Natural killer cell (primary cell): ENCODE measurements around the gene TMEM238L. TPM values are rescaled to one million over a fixed set of nuclear protein-coding genes. Genes with fewer than 3 reads are reported as not detected.

Source experiments
- ATAC-seq, 3 donors: fragments of 150-1000 bp in 2 of 3; fragments of 200-7000 bp in 1 of 3; cut with Tn5 transposase; 1 replicate in 1 of 3; 2 replicates in 2 of 3; pipeline ENCODE4 v1.10.0; 2021; ENCODE audit warnings: mild to moderate bottlenecking in 2 of 3, moderate library complexity in 2 of 3
- DNase-seq, 2 donors: peaks; one replicate each; pipeline versions ENCODE4 v3.0.0 to v3.0.0-alpha.2; 2013 to 2021; ENCODE audit warnings: mixed read lengths in 1 of 2
- H3K27ac ChIP-seq: one replicate; pipeline ENCODE4 v1.5.1; 2013; ENCODE audit warnings: mild to moderate bottlenecking, low read length
- H3K27me3 ChIP-seq: one replicate; pipeline ENCODE4 v1.6.1; 2013; ENCODE audit warnings: low read length; ENCODE audit not compliant: control insufficient read depth, insufficient read depth
- H3K36me3 ChIP-seq: one replicate; pipeline ENCODE4 v1.6.1; 2013; ENCODE audit warnings: low read length; ENCODE audit not compliant: control insufficient read depth, insufficient read depth
- H3K4me1 ChIP-seq: one replicate; pipeline ENCODE4 v1.6.1; 2013; ENCODE audit warnings: low read length; ENCODE audit not compliant: control insufficient read depth, insufficient read depth
- H3K4me3 ChIP-seq: one replicate; pipeline ENCODE4 v1.5.1; 2013; ENCODE audit warnings: low read length
- H3K9me3 ChIP-seq: one replicate; pipeline ENCODE4 v1.6.1; 2013; ENCODE audit warnings: low read length; ENCODE audit not compliant: control insufficient read depth, insufficient read depth
- H3K27ac Mint-ChIP-seq, 2 donors: one replicate each; pipeline ENCODE4 v1.8.0; 2022; ENCODE audit warnings: mild to moderate bottlenecking in 2 of 2, mixed read lengths in 2 of 2, moderate library complexity in 1 of 2
- H3K27me3 Mint-ChIP-seq, 2 donors: one replicate each; pipeline ENCODE4 v1.8.0; 2022; ENCODE audit warnings: low read depth in 2 of 2, mixed read lengths in 2 of 2
- H3K36me3 Mint-ChIP-seq: one replicate; pipeline ENCODE4 v1.8.0; 2022; ENCODE audit warnings: mixed read lengths
- H3K4me1 Mint-ChIP-seq, 2 donors: one replicate each; pipeline ENCODE4 v1.8.0; 2022; ENCODE audit warnings: mixed read lengths in 2 of 2
- H3K4me3 Mint-ChIP-seq: one replicate; pipeline ENCODE4 v1.8.0; 2022; ENCODE audit warnings: mild to moderate bottlenecking, moderate library complexity, mixed read lengths
- H3K9me3 Mint-ChIP-seq, 2 donors: one replicate each; pipeline ENCODE4 v1.8.0; 2022; ENCODE audit warnings: mixed read lengths in 2 of 2
- WGBS: methylation state at CpG from one replicate; pipeline ENCODE4 v1.1.7; 2013; ENCODE audit warnings: missing lambda C conversion rate; ENCODE audit not compliant: insufficient coverage; 5-methylcytosine and 5-hydroxymethylcytosine counted together
- intact Hi-C: fragments of 100-400 bp; cut with micrococcal nuclease; formaldehyde crosslinking; loops from one replicate; pipeline ENCODE4 v1.14.2; 2022
- total RNA-seq, 4 donors: library from RNA; stranded (reverse); fragments of 120-200 nt in 1 of 4; gene quantifications; one replicate each; pipeline versions ENCODE4 v1.2.3 to v1.2.4, GENCODE V29; 2013 to 2022
- TF ChIP-seq, protein P1 (sequence below): fragments of 200-600 bp; IDR thresholded peaks from one replicate; pipeline ENCODE4 v1.8.0; 2022; ENCODE audit warnings: antibody characterized with exemption

TMEM238L gene
- total RNA-seq, 3 donors from 2014 or later (not counting 1 experiment from before 2014, with no cell fraction given): not detected

DNA sequence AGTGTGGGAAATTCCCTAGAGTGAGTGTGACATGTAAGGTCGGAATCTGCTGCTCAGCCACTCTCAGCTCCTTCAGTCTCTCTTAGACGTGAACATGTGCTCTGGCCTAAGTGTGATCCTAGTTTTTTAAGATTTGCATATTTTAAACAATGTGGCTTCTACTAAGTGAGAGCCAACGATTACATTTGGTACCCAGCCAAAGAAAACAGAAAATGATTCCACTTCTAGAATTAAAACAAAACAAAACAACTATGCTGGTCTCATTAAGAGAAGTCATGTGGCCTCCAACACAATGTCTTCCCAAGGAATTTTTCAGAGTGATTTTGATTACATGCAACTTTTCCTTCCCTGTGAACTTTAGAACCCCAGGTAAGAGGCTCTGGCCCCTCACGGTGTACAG is 10.1 kb downstream of the TMEM238L start:
- H3K9me3 ChIP-seq: no peaks in the 10 kb centered on the region
- WGBS: 85% methylated on average over 4 of the region's 4 CpGs
- H3K27ac Mint-ChIP-seq: no peak overlapping the region
- no peak overlapping the region for H3K4me3 ChIP-seq
- DNase-seq (no peak), ATAC-seq (no peak)
- no peaks in the 10 kb centered on the region for H3K9me3 Mint-ChIP-seq
- intact Hi-C loops: loop anchor here (2.0 kb wide), 1 partner anchor 21 kb away; no protein-coding TSS in a partner anchor
- H3K27me3 ChIP-seq: no peaks in the 10 kb centered on the region
- no peaks in the 10 kb centered on the region for H3K4me1 Mint-ChIP-seq
- peaks cover 10% of the 10 kb centered on the region for H3K4me1 ChIP-seq
- no peak overlapping the region for H3K4me3 Mint-ChIP-seq
- H3K27me3 Mint-ChIP-seq: no peaks in the 10 kb centered on the region
- H3K36me3 Mint-ChIP-seq: no peaks in the 10 kb centered on the region
- no peaks in the 10 kb centered on the region for H3K36me3 ChIP-seq
- H3K27ac ChIP-seq: no peak overlapping the region
- TF ChIP-seq, protein P1, sequence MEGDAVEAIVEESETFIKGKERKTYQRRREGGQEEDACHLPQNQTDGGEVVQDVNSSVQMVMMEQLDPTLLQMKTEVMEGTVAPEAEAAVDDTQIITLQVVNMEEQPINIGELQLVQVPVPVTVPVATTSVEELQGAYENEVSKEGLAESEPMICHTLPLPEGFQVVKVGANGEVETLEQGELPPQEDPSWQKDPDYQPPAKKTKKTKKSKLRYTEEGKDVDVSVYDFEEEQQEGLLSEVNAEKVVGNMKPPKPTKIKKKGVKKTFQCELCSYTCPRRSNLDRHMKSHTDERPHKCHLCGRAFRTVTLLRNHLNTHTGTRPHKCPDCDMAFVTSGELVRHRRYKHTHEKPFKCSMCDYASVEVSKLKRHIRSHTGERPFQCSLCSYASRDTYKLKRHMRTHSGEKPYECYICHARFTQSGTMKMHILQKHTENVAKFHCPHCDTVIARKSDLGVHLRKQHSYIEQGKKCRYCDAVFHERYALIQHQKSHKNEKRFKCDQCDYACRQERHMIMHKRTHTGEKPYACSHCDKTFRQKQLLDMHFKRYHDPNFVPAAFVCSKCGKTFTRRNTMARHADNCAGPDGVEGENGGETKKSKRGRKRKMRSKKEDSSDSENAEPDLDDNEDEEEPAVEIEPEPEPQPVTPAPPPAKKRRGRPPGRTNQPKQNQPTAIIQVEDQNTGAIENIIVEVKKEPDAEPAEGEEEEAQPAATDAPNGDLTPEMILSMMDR: no peak

DNA sequence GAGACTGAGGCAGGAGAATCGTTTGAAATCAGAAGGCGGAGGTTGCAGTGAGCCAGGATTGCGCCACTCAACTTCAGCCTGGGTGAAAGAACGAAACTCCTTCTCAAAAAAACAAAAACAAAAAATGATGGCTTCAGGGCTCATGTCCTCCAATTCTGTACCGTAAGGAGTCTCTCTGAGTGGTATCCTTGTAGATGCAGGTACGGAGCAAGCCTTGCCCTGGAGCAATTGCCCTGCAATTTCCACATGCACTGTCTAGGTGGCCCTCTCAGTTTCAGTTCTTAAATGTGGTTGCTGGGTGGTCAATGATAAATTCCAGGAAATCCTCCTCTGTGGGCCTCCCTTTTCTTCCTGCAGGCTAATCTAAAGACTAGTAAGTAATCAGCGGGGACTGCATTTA is 10.6 kb downstream of the TMEM238L start:
- Histone ChIP-seq H3K4me1 (peaks cover 9% of the 10 kb centered on the region), H3K36me3 (no peaks in the 10 kb centered on the region), H3K4me3 (no peak overlapping the region), H3K9me3 (no peaks in the 10 kb centered on the region), H3K27ac (no peak overlapping the region), H3K27me3 (no peaks in the 10 kb centered on the region)
- Mint-ChIP-seq H3K4me1 (no peaks in the 10 kb centered on the region), H3K27ac (no peak overlapping the region), H3K4me3 (no peak overlapping the region), H3K36me3 (no peaks in the 10 kb centered on the region), H3K9me3 (no peaks in the 10 kb centered on the region), H3K27me3 (no peaks in the 10 kb centered on the region)
- TF ChIP-seq, protein P1: no peak
- intact Hi-C loops: loop anchor here (2.0 kb wide), 1 partner anchor 20 kb away; no protein-coding TSS in a partner anchor
- DNase-seq: no peak
- 90% methylated on average over 7 of the region's 7 CpGs for WGBS
- no peak for ATAC-seq

DNA sequence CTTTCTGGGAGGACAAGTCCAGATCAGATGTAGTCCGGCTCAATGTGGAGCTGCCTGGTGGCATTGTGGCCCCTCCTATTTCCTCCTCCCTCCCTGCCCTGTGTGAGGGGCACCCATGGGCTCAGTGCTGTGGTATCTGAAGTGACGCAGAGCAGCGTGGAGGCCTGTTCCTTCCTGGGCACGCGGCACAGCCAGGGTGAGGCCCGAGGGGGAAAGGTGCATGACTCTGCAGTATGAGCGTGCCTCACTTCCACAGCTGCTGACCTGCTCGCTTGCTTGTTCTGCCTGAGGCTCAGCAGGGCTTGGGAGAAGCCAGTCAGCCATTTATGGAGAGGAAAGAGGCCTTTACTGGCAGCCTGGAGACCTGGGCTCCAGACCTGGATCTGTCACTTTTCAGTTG is 11.7 kb downstream of the TMEM238L start:
- no peaks in the 10 kb centered on the region for H3K36me3 Mint-ChIP-seq
- no peak overlapping the region for H3K4me3 Mint-ChIP-seq
- no peaks in the 10 kb centered on the region for H3K4me1 Mint-ChIP-seq
- no peak overlapping the region for H3K27ac Mint-ChIP-seq
- Histone ChIP-seq H3K4me1 (peaks cover 6% of the 10 kb centered on the region), H3K36me3 (no peaks in the 10 kb centered on the region), H3K27ac (no peak overlapping the region), H3K4me3 (no peak overlapping the region), H3K9me3 (no peaks in the 10 kb centered on the region), H3K27me3 (no peaks in the 10 kb centered on the region)
- H3K9me3 Mint-ChIP-seq: no peaks in the 10 kb centered on the region
- no peaks in the 10 kb centered on the region for H3K27me3 Mint-ChIP-seq
- 11% methylated on average over 8 of the region's 8 CpGs for WGBS
- no peak for DNase-seq
- intact Hi-C loops: loop anchor here (2.0 kb wide), 1 partner anchor 19 kb away; no protein-coding TSS in a partner anchor
- TF ChIP-seq, protein P1: no peak
- ATAC-seq: no peak
